Stimulated activated effector memory CD8-positive, alpha-beta T cell treated with anti-CD3 and anti-CD28 coated beads, Interleukin-12 subunit alpha, Interleukin-12 subunit beta, amount 100 ng/mL, for 72 hours (primary cell): ENCODE measurements around the gene COPE.

Experiments
- ATAC-seq: fragments of 150-1000 bp; cut with Tn5 transposase; 2 replicates; pipeline ENCODE4 v1.10.0; 2021
- DNase-seq, 2 donors: peaks; one replicate each; pipeline ENCODE4 v3.0.0; 2021 to 2022; ENCODE audit warnings: low spot score in 2 of 2
- H3K27ac Mint-ChIP-seq: one replicate; pipeline ENCODE4 v1.8.0; 2022; ENCODE audit warnings: mild to moderate bottlenecking, mixed read lengths
- H3K36me3 Mint-ChIP-seq: one replicate; pipeline ENCODE4 v1.8.0; 2022; ENCODE audit warnings: mild to moderate bottlenecking, mixed read lengths
- H3K4me1 Mint-ChIP-seq: one replicate; pipeline ENCODE4 v1.8.0; 2022; ENCODE audit warnings: mixed read lengths
- H3K4me3 Mint-ChIP-seq: one replicate; pipeline ENCODE4 v1.8.0; 2022; ENCODE audit warnings: mild to moderate bottlenecking, mixed read lengths
- H3K9me3 Mint-ChIP-seq: one replicate; pipeline ENCODE4 v1.8.0; 2022; ENCODE audit warnings: mixed read lengths

COPE gene

DNA sequence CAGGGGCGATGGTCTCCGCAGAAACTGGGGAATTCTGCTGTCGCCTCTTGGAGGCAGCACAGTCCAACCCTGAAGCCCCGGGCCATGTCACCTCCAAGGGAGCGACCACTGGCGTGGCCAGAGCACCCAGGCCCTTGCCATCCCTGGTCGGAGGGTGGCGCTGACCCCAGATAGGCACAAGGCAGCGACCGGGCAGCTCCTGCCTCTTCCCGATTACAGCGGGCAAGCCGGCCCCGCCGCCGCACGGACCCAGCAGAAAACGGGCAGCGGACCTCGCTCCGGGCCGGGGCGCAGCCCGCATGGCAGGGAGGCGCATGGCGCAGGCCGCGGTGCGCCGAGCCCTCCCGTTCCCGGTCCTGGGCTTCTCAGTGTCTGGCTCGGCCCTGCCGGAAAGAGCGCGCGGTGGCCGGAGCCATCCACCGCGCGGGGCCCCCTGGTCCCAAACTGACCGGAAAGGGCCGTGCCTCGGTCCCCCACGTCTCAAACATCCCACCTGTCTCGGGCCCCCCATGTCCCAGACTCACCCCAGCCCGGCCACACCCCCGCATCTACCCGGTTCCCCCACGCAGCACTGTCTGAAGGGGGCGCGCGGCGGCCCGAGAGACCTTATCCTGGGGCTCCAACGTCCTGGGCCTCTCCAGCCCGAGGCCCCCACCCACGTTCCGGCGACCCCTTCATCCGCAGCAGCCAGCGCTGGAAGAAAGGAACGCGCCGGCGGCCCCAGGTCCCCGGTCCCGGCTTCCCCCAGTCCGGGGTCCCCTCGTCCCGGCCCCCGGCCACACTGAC, 24.0 kb downstream of the COPE start:
- Mint-ChIP-seq H3K4me1 (peaks cover 16% of the 10 kb centered on the region), H3K36me3 (peaks cover 12% of the 10 kb centered on the region), H3K9me3 (no peaks in the 10 kb centered on the region), H3K27ac (no peak overlapping the region), H3K4me3 (peak overlapping the region; percentile 16)
- ATAC-seq (no peak), DNase-seq (no peak)

DNA sequence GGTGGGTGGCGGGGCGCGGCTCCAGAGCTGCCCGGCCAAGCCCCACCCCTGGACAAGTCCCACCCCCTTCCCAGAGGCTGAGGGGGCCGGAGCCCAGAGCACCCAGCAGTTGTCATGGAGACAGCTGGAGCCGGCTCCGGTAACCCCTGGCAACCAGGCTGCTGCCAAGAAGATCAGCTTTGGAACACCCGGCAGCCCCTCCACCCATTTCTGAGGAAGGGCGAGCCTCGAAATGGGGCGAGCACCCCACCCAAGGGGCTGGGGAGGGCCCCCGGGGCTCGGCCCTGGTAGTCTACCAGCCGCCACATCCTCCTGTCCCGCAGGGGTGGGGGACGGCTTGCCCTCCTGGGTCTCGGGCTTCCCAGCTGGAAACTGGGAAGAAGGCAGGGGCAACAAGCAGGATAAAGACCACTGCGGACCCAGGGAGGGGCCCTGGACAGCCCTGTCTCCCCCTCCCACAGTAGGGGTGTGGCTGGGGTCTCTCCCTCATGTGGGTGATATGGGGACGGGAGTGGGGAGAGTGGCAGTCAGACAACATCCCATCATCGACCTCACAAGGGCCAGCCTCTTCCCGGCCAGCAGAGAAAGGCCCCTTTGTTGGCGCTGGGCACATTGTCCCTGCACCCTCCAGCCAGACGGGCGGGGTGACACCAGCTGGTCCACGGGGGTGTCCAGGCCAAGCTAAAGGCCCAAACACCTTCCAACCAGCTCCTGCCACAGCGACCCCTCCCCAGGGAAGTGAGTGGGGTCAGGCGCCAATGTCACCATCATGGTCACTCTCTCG, 24.7 kb downstream of the COPE start:
- no peak for DNase-seq
- peaks cover 16% of the 10 kb centered on the region for H3K4me1 Mint-ChIP-seq
- no peaks in the 10 kb centered on the region for H3K9me3 Mint-ChIP-seq
- H3K36me3 Mint-ChIP-seq: peaks cover 4% of the 10 kb centered on the region
- H3K4me3 Mint-ChIP-seq: peak overlapping the region; percentile 16
- no peak for ATAC-seq
- H3K27ac Mint-ChIP-seq: no peak overlapping the region

DNA sequence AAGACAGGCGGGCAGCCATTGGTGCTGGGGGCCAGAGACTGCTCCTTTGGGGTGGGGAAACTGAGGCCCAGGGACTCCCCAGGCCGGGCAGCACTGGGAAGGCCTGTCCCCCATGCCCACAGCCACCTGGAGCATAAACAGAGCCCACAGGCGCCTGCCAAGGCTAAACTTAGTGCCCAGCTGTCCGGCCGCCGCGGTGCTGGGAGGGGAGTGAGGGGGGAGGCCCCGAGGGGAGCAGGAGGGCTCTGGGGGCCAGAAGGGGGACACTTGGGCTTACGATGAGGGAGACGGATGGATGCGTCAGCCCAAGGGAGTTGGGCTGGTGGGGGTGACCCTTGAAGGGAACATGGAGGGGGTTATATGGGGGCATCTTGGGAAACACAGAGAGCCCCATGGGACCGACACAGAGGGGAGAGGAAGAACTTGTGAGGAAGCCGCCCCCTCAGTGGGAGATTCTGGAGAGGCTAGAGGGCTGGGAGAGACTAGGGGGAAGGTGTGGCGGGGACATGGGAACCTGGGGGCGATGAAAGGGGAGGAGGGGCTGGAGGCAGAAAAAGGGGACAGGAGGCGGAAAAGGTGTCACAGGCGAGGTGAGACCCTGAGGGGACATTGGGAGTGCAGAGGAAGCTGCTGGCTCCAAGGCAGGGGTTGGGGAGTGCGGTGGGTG, 25.5 kb downstream of the COPE start:
- Mint-ChIP-seq H3K4me1 (peaks cover 16% of the 10 kb centered on the region), H3K4me3 (no peak overlapping the region), H3K27ac (no peak overlapping the region), H3K36me3 (peaks cover 4% of the 10 kb centered on the region), H3K9me3 (no peaks in the 10 kb centered on the region)
- ATAC-seq (no peak), DNase-seq (no peak)

DNA sequence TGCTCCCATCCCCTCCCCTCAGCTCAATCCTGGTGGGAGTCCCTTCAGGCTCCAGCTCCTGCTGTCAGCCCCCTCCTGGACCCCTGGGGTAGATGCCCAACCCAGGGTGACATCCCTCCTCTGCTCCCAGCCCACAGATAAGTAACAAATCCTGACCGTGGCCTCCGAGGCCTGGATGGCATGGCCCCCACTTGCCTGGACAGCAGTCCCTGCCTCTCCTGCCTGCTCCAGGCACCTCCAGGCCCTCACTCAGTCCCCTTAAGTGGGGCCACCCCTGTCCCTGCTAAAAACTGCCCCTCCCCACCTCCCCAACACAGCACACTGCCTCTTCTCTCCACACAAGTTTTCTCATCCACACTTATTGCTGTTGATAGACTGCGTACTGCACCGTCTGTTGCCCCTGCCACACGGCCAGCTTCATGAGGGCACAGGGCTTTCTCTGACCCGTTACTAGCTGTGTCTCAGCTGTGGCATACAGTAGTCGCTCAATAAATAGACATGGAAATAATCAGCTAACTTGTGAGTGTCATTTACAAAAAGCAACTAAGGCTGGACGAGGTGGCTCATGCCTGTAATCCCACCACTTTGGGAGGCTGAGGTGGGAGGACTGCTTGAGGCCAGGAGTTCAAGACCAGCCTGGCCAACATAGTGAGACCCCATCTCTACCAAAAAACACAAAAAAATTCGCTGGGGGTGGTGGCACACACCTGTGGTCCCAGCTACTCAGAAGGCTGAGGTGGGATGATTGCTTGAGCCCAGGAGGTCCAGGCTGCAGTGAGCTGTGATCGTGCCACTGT, 29.0 kb downstream of the COPE start:
- no peaks in the 10 kb centered on the region for H3K4me1 Mint-ChIP-seq
- no peak overlapping the region for H3K4me3 Mint-ChIP-seq
- H3K9me3 Mint-ChIP-seq: no peaks in the 10 kb centered on the region
- no peaks in the 10 kb centered on the region for H3K36me3 Mint-ChIP-seq
- ATAC-seq (no peak), DNase-seq (no peak)
- H3K27ac Mint-ChIP-seq: no peak overlapping the region

DNA sequence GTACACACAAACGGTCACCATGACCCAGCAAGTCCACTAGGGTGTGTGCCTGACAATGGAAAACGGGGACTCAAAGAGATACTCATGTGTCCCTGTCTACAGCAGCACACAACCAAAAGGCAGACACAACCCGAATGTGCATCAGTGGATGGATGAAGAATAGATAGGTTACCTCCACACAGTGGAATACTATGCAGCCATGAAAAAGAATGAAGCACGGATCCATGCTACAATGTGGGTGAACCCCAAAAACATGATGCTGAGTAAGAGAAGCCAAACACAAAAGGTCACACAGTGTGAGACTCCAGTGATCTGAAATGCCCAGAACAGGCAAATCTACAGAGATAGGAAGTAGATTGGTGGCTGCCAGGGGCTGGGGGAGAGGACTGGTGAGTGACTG, 32.2 kb downstream of the COPE start:
- DNase-seq (no peak), ATAC-seq (no peak)
- Mint-ChIP-seq H3K4me3 (no peak overlapping the region), H3K36me3 (no peaks in the 10 kb centered on the region), H3K27ac (no peak overlapping the region), H3K4me1 (peaks cover 6% of the 10 kb centered on the region), H3K9me3 (no peaks in the 10 kb centered on the region)

DNA sequence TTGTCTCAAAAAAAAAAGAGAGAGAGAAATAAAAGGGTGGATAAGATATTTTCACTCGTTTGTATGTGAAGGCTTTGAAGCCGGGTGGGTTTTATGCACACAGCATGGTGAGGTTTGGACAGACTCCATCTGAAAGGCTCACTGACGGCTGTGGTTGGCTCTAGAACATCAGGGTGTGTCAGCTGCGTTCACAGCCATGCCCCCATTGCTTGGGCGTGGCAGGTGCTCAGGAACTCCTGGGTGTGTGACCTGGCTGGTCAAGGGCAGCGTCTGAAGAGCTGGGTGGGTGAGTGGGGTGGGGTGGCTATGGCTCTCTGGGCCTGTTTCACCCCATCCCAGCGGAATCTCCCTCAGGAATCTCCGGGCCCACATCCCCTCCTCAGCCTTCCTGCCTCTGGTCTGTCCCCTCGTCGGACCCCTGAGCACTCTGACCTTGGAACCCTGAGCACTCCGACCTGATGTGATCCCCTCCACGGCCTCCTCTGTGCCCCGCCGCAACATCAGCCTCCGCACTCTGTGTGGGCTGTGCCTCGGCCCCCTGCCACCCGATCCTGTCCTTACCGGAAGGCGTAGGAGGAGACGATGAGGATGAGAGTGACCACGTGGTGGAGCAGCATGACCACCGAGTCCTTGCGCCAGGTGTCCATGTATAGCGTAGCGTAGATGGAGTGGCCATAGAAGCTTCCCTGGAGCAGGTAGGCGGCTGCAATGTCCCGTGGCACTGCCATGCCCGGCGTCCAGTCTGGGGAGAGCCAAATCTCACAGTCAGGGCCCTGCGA, 35.5 kb downstream of the COPE start:
- no peak overlapping the region for H3K27ac Mint-ChIP-seq
- no peaks in the 10 kb centered on the region for H3K9me3 Mint-ChIP-seq
- ATAC-seq: no peak
- H3K4me3 Mint-ChIP-seq: no peak overlapping the region
- peaks cover 6% of the 10 kb centered on the region for H3K4me1 Mint-ChIP-seq
- no peak for DNase-seq
- H3K36me3 Mint-ChIP-seq: no peaks in the 10 kb centered on the region

DNA sequence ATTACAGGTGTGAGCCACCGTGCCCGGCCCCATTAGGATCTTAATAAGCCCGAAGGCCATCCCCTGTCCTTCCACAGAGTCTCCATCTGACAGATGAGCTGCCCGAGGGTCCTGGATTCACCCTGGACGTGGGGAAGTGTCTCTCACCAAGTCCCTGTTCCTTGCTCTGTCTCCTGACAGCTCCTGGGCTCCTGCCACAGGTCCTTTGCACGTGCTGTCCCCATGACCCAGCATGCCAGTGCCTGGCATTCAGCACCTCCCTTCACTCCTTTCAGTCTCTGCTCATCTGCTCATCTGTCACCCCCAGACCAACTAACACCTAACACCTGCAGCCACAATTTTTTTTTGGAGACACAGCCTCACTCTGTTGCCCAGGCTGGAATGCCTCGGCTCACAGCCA, 37.7 kb downstream of the COPE start:
- H3K4me1 Mint-ChIP-seq: peaks cover 6% of the 10 kb centered on the region
- no peak for DNase-seq
- no peak for ATAC-seq
- no peak overlapping the region for H3K27ac Mint-ChIP-seq
- H3K4me3 Mint-ChIP-seq: no peak overlapping the region
- no peaks in the 10 kb centered on the region for H3K9me3 Mint-ChIP-seq
- no peaks in the 10 kb centered on the region for H3K36me3 Mint-ChIP-seq

DNA sequence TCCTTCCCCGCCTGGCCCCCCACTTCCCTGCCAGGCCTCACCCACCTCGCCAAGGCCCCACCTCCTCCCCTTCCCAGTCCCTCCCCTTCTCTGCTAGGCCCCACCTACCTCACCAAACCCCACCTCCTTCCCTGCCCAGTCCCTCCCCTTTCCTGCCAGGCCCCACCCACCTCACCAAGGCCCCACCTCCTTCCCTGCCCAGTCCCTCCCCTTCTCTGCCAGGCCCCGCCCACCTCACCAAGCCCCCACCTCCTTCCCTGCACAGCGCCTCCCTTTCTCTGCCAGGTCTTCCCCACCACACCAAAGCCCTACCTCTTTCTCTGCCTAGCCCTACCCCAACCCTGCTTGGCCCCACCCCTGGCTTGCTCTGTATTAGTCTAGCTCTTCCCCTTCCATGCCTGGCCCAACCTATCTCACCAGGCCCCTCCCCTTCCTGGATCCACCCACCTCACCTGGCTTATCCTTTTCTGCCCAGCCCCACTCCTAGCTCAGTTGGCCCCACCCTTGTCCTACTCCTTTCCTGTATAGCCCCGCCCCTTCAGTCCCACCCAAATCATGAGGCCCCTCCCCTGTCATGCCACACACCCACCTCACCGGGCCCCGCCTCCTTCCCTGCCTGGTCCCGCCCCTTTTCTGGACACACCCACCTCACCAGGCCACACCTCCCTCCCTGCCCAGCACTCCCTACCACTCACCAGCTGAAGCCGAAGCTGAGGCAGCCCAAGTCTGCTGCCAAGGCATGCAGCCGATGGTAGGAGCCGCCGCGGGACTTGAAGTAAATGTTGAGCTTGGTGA, 39.4 kb downstream of the COPE start:
- no peaks in the 10 kb centered on the region for H3K36me3 Mint-ChIP-seq
- no peak overlapping the region for H3K27ac Mint-ChIP-seq
- DNase-seq (no peak), ATAC-seq (peak; percentile 48)
- H3K4me1 Mint-ChIP-seq: peaks cover 6% of the 10 kb centered on the region
- no peaks in the 10 kb centered on the region for H3K9me3 Mint-ChIP-seq
- no peak overlapping the region for H3K4me3 Mint-ChIP-seq

DNA sequence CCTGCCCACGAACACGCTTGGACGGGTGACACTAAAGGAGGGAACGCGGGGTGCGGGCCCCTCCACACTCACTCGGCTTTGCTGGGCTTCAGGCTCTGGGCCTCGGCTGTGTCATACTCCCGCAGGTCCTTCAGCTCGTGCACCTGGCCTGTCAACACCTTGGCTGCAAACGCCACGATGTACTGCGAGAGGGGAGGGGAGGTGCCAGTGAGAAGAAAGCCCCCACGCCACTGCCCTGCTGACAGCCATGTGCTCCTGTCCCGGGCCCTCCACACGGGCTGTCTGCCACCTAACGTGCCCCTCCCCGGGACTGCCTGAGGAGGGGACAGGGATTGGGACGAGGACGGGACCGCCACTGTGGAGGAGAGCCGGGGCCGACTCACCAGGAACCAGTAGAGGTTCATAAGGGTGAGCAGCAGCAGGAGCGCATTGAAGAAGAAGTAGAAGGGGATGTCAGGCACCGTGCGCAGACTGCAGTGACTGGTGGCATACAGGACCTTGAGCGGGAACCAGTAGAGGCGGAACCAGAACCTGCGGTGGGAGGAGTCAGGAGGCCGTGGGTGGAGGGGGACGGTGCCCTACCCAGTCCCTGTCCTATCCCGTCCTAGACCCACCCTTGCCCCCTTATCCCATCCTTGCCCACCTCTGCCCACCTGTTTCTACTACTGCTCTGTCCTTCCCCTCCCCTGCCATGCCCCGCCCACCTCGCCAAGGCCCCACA, 40.2 kb downstream of the COPE start:
- Mint-ChIP-seq H3K4me3 (no peak overlapping the region), H3K36me3 (no peaks in the 10 kb centered on the region), H3K4me1 (peaks cover 6% of the 10 kb centered on the region), H3K27ac (no peak overlapping the region), H3K9me3 (no peaks in the 10 kb centered on the region)
- ATAC-seq (no peak), DNase-seq (no peak)

DNA sequence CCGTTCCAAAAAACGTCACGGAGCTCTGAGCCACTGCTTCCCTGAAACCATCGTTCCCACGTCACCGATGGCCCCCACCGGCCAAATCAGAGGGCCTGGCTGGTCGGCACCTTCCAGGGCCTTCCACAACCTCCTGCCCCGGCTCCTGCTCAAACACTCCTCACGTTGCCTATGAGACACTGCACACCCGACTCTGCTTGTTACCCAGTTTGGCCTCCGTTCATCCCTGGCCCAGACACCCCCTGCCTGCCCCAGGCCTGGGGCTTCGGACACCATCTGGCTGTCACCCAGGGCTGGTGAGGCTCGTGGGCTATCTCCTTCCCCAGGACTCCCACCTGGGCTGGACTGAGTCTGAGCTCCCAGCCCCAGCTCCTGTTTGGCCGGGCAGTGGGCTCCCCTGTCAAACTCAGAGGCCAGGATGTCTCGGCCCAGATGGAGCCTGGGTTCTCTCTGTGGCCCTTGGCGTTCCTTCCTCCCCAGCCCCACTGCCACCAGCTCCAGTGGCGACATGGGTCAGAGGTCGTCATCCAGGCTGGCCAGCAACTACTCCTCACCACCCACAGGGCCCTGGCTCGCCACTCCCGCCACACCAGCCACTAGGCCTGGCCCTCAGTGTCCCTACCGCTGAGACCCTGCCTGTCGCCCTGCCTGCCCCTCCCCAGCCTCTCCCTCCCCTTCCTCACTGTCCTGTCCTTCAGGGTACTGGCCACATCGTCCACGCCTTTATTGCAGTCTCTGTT, 41.0 kb downstream of the COPE start:
- H3K27ac Mint-ChIP-seq: no peak overlapping the region
- H3K4me1 Mint-ChIP-seq: peaks cover 2% of the 10 kb centered on the region
- ATAC-seq: no peak
- no peaks in the 10 kb centered on the region for H3K9me3 Mint-ChIP-seq
- H3K4me3 Mint-ChIP-seq: no peak overlapping the region
- no peak for DNase-seq
- H3K36me3 Mint-ChIP-seq: no peaks in the 10 kb centered on the region

DNA sequence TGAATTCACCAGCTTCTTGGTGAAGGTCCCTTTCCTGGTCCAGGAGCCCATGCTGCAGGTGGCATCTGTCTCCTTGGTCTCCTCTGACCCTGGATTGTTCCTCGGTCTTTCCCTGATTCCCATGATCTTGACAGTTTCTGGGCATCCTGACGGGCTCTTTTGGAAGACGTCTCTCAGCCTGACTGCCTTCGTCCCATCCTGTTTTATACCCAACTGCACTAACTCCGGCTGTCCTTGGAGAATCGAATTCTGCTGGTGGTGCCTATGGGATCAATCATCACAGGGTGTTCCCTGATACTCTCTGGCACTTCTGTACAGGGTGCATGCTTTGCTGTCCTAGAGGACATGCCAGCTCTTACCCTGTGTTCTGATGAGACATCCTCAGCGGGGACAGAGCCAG, 42.3 kb downstream of the COPE start:
- Mint-ChIP-seq H3K4me3 (no peak overlapping the region), H3K4me1 (peaks cover under 1% of the 10 kb centered on the region), H3K27ac (no peak overlapping the region), H3K9me3 (no peaks in the 10 kb centered on the region), H3K36me3 (no peaks in the 10 kb centered on the region)
- no peak for DNase-seq
- no peak for ATAC-seq

DNA sequence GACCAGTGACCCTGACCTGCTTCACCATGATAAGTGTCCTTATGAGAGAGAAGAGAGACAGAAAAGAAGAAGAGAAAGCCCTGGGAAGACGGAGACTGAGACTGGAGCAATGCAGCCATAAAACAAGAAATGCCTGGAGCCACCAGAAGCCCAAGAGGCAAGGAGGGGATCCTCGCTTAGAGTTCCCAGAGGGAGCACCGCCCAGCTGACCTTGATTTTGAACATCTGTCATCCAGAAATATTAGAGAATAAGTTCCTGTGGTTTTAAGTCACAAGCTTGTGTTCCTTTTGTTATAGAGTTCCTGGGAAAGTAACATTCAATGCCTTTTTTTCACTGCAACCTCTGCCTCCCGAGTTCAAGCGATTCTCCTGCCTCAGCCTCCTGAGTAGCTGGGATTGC, 43.5 kb downstream of the COPE start:
- ATAC-seq (no peak), DNase-seq (no peak)
- Mint-ChIP-seq H3K4me3 (no peak overlapping the region), H3K36me3 (peaks cover 5% of the 10 kb centered on the region), H3K4me1 (peaks cover 11% of the 10 kb centered on the region), H3K9me3 (no peaks in the 10 kb centered on the region), H3K27ac (no peak overlapping the region)

DNA sequence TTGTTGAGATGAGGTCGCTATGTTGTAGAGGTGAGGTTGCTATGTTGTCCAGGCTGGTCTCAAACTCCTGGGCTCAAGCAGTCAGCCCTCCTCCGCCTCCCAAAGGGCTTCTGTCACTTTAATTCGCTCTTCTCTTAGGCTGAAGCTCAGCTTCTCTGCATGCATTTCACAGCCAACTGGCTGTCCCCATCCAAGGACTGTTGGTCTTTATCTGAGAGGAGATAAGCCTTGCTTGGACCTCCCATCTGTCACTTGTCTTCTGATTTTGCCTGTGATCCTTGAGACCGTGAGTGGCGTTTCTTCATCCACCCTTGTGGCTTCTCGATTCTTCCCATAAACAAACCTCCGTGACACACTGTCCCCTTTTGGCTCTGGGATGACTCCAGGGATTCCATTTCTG, 47.6 kb downstream of the COPE start:
- Mint-ChIP-seq H3K4me1 (peaks cover 13% of the 10 kb centered on the region), H3K4me3 (no peak overlapping the region), H3K36me3 (peaks cover 29% of the 10 kb centered on the region), H3K9me3 (no peaks in the 10 kb centered on the region), H3K27ac (peak overlapping the region; percentile 7)
- DNase-seq: no peak
- no peak for ATAC-seq
